ENCODE measurements around the gene AARS1. TPM values are rescaled to one million over a fixed set of nuclear protein-coding genes. Genes with fewer than 3 reads are reported as not detected.
"Not testable (repeated sequence)": the region's sequence is repeated elsewhere in the genome, so short reads cannot be mapped to it uniquely, and the experiment has no call there.

Gene AARS1
- total and polyA plus RNA-seq, 7 experiments from 2014 or later: 24.2 to 96.7 (median 60.3) TPM

- ATAC-seq; DNase-seq; H3K4me3 ChIP-seq (ENCODE audit: low read length); H3K4me1 Mint-ChIP-seq; H3K9me3 ChIP-seq (ENCODE audit: control insufficient read depth in 2 of 3, low read length in 3 of 3); H3K4me1 ChIP-seq (ENCODE audit: control insufficient read depth in 2 of 2, insufficient read depth in 2 of 2, low read length in 2 of 2); intact Hi-C loops (cut with micrococcal nuclease); H3K4me3 Mint-ChIP-seq; H3K27me3 ChIP-seq (ENCODE audit: control insufficient read depth in 2 of 2, insufficient read depth in 2 of 2, low read length in 2 of 2); POLR2A ChIA-PET; H3K36me3 ChIP-seq (ENCODE audit: control insufficient read depth in 2 of 3, insufficient read depth in 3 of 3, low read length in 3 of 3); CTCF ChIA-PET; H3K27ac Mint-ChIP-seq; H3K27me3 Mint-ChIP-seq; H3K27ac ChIP-seq (ENCODE audit: low read depth, low read length); H3K9me3 Mint-ChIP-seq: not testable (repeated sequence)
- H3K36me3 Mint-ChIP-seq: peaks cover 0 to 24% (median 8%) of the 10 kb centered on the region in 5 donors
Measured at GRCh38 chr16:70204010-70204409, 85.3 kb downstream of the AARS1 start.

- H3K4me1 ChIP-seq (ENCODE audit: control insufficient read depth in 2 of 2, insufficient read depth in 2 of 2, low read length in 2 of 2); POLR2A ChIA-PET; H3K4me1 Mint-ChIP-seq; CTCF ChIA-PET; DNase-seq; intact Hi-C loops (cut with micrococcal nuclease); H3K27ac Mint-ChIP-seq; H3K9me3 ChIP-seq (ENCODE audit: control insufficient read depth in 2 of 3, low read length in 3 of 3); ATAC-seq; H3K4me3 ChIP-seq (ENCODE audit: low read length); H3K36me3 ChIP-seq (ENCODE audit: control insufficient read depth in 2 of 3, insufficient read depth in 3 of 3, low read length in 3 of 3); H3K27me3 Mint-ChIP-seq; H3K4me3 Mint-ChIP-seq; H3K27me3 ChIP-seq (ENCODE audit: control insufficient read depth in 2 of 2, insufficient read depth in 2 of 2, low read length in 2 of 2); H3K9me3 Mint-ChIP-seq; H3K27ac ChIP-seq (ENCODE audit: low read depth, low read length): not testable (repeated sequence)
- peaks cover 0 to 24% (median 8%) of the 10 kb centered on the region in 5 donors for H3K36me3 Mint-ChIP-seq
Measured at GRCh38 chr16:70203508-70203907, 85.8 kb downstream of the AARS1 start.

Other genes starting within 250 kb of the AARS1 start
- gene PDPR, start 175.2 kb downstream of the AARS1 start, total RNA-seq: 10 to 100 TPM; 35.0 to 42.8 (median 37.9) TPM
- gene PDPR, start 175.2 kb downstream of the AARS1 start, polyA plus RNA-seq: 10 to 100 TPM in 1 of 2 donors, 1 to 10 TPM in 1; 6.0 to 12.7 TPM
- 1 to 10 TPM in 3 of 5 experiments, under 1 TPM in 1, not detected in 1; 0.89 to 2.0 (median 1.2) TPM for gene CLEC18C, start 115.7 kb downstream of the AARS1 start, total RNA-seq
- not detected for gene CLEC18C, start 115.7 kb downstream of the AARS1 start, polyA plus RNA-seq
- gene EXOSC6, start 37.6 kb downstream of the AARS1 start, total RNA-seq: 10 to 100 TPM; 25.5 to 45.9 (median 36.4) TPM
- 1 to 10 TPM; 7.9 to 8.3 TPM for gene EXOSC6, start 37.6 kb downstream of the AARS1 start, polyA plus RNA-seq
- gene DDX19B, start 9.7 kb upstream of the AARS1 start, total RNA-seq: 10 to 100 TPM; 23.6 to 29.9 (median 27.8) TPM
- 10 to 100 TPM; 48.4 to 60.5 TPM for gene DDX19B, start 9.7 kb upstream of the AARS1 start, polyA plus RNA-seq
- 10 to 100 TPM; 40.2 to 57.9 (median 47.1) TPM for gene DDX19A, start 57.4 kb upstream of the AARS1 start, total RNA-seq
- gene DDX19A, start 57.4 kb upstream of the AARS1 start, polyA plus RNA-seq: 10 to 100 TPM; 37.4 to 65.0 TPM
- 10 to 100 TPM; 16.6 to 35.9 (median 30.4) TPM for gene ST3GAL2, start 149.6 kb upstream of the AARS1 start, total RNA-seq
- gene ST3GAL2, start 149.6 kb upstream of the AARS1 start, polyA plus RNA-seq: 10 to 100 TPM; 11.3 to 22.5 TPM
- gene FCSK, start 165.1 kb upstream of the AARS1 start, total RNA-seq: 10 to 100 TPM; 23.7 to 45.2 (median 36.7) TPM
- 10 to 100 TPM in 1 of 2 donors, 1 to 10 TPM in 1; 7.5 to 10.3 TPM for gene FCSK, start 165.1 kb upstream of the AARS1 start, polyA plus RNA-seq
- 10 to 100 TPM; 38.3 to 68.6 (median 58.7) TPM for gene COG4, start 234.0 kb upstream of the AARS1 start, total RNA-seq
- gene COG4, start 234.0 kb upstream of the AARS1 start, polyA plus RNA-seq: 10 to 100 TPM; 46.1 to 50.5 TPM
- gene SF3B3, start 234.3 kb upstream of the AARS1 start, total RNA-seq: 100 to 1,000 TPM; 189 to 415 (median 267) TPM
- gene SF3B3, start 234.3 kb upstream of the AARS1 start, polyA plus RNA-seq: 10 to 100 TPM; 69.0 to 93.7 TPM

Data from naive thymus-derived CD4-positive, alpha-beta T cell (primary cell).